Measurements from ENCODE around the gene HGD.
"Not testable (repeated sequence)": the region's sequence is repeated elsewhere in the genome, so short reads cannot be mapped to it uniquely, and the experiment has no call there.

The HGD gene

GRCh38 chr3:120678984-120679383 lies 3.1 kb downstream of the HGD start:
- DNase-seq, result no peak

- no peak for DNase-seq
Observed at GRCh38 chr3:120678331-120678947, 3.6 kb downstream of the HGD start.

- not testable (repeated sequence) for DNase-seq
Observed at GRCh38 chr3:120677193-120677592, 4.8 kb downstream of the HGD start.

- no peak for DNase-seq
Observed at GRCh38 chr3:120673116-120673515, 8.9 kb downstream of the HGD start.

GRCh38 chr3:120670576-120670975 lies 11.5 kb downstream of the HGD start:
- no peak for DNase-seq

- DNase-seq, result no peak
Observed at GRCh38 chr3:120664926-120665325, 17.1 kb downstream of the HGD start.

- DNase-seq, result no peak
Observed at GRCh38 chr3:120661945-120662344, 20.1 kb downstream of the HGD start.

GRCh38 chr3:120661106-120661905 lies 20.7 kb downstream of the HGD start:
- no peak for DNase-seq

GRCh38 chr3:120659834-120660233 lies 22.2 kb downstream of the HGD start:
- DNase-seq, result no peak

- no peak for DNase-seq
Observed at GRCh38 chr3:120659285-120659684, 22.8 kb downstream of the HGD start.

- no peak for DNase-seq
Observed at GRCh38 chr3:120652896-120653545, 29.0 kb downstream of the HGD start.

GRCh38 chr3:120652281-120652680 lies 29.8 kb downstream of the HGD start:
- DNase-seq, result no peak

- no peak for DNase-seq
Observed at GRCh38 chr3:120650311-120650710, 31.7 kb downstream of the HGD start.

GRCh38 chr3:120649830-120650233 lies 32.2 kb downstream of the HGD start:
- DNase-seq, result no peak

- no peak for DNase-seq
Observed at GRCh38 chr3:120648290-120648689, 33.7 kb downstream of the HGD start.

GRCh38 chr3:120646771-120647432 lies 35.1 kb downstream of the HGD start:
- DNase-seq, result no peak

GRCh38 chr3:120645083-120645845 lies 36.8 kb downstream of the HGD start:
- no peak for DNase-seq

- DNase-seq, result no peak
Observed at GRCh38 chr3:120642368-120642948, 39.6 kb downstream of the HGD start.

- no peak for DNase-seq
Observed at GRCh38 chr3:120641696-120642246, 40.3 kb downstream of the HGD start.

- DNase-seq, result no peak
Observed at GRCh38 chr3:120640231-120640630, 41.8 kb downstream of the HGD start.

- DNase-seq, result not testable (repeated sequence)
Observed at GRCh38 chr3:120638820-120639219, 43.2 kb downstream of the HGD start.

Measured in activated gamma-delta T cell (primary cell).